MCF 10A (cell line): ENCODE measurements around the gene ART1. TPM values are rescaled to one million over a fixed set of nuclear protein-coding genes. Genes with fewer than 3 reads are reported as not detected.

Source experiments
- BruUV-seq: library from RNA; stranded (reverse); fragments of 400-500 nt; replicated peaks from 2 replicates; lab custom pipeline; 2021; lab: Mats Ljungman, UMichigan
- CTCF ChIA-PET: fragments of 300-600 bp; sonication (Branson Sonifier 250); formaldehyde crosslinking; extraction: SDS; loops from one replicate; lab custom pipeline; 2021; ENCODE audit warnings: antibody characterized with exemption, inconsistent platforms; lab: Yijun Ruan, JAX
- POLR2A ChIA-PET: fragments of 300-600, 350-650 bp; sonication (Branson Sonifier 250); formaldehyde crosslinking; extraction: SDS; loops from one replicate; lab custom pipeline; 2020; ENCODE audit warnings: antibody characterized with exemption, inconsistent platforms; lab: Yijun Ruan, JAX
- DNase-seq: peaks from one replicate; pipeline ENCODE4 v3.0.0-alpha.2; 2018; ENCODE audit not compliant: unreplicated experiment
- H3K27ac Mint-ChIP-seq: one replicate; pipeline ENCODE4 v1.8.0; 2022; ENCODE audit warnings: mild to moderate bottlenecking, low read depth, mixed read lengths; ENCODE audit not compliant: unreplicated experiment
- H3K27me3 Mint-ChIP-seq: one replicate; pipeline ENCODE4 v1.8.0; 2022; ENCODE audit warnings: mixed read lengths; ENCODE audit not compliant: insufficient read depth, unreplicated experiment
- H3K36me3 Mint-ChIP-seq: one replicate; pipeline ENCODE4 v1.8.0; 2022; ENCODE audit warnings: mild to moderate bottlenecking, moderate library complexity, mixed read lengths; ENCODE audit not compliant: insufficient read depth, unreplicated experiment
- H3K4me1 Mint-ChIP-seq: one replicate; pipeline ENCODE4 v1.8.0; 2022; ENCODE audit warnings: mixed read lengths; ENCODE audit not compliant: insufficient read depth, unreplicated experiment
- H3K4me3 Mint-ChIP-seq: one replicate; pipeline ENCODE4 v1.8.0; 2022; ENCODE audit warnings: mild to moderate bottlenecking, moderate library complexity, mixed read lengths; ENCODE audit not compliant: unreplicated experiment
- H3K9me3 Mint-ChIP-seq: one replicate; pipeline ENCODE4 v1.8.0; 2022; ENCODE audit warnings: mixed read lengths; ENCODE audit not compliant: unreplicated experiment
- intact Hi-C: fragments of 100-400 bp; cut with micrococcal nuclease; formaldehyde crosslinking; loops from 2 replicates; pipeline ENCODE4 v1.14.1; 2022
- total RNA-seq: library from RNA; stranded (reverse); gene quantifications from 2 replicates; pipeline ENCODE4 v1.2.3, GENCODE V29; 2022
- TF ChIP-seq, protein P1 (sequence below): fragments of 200-600 bp; IDR thresholded peaks from one replicate; pipeline ENCODE4 v1.8.0; 2022; ENCODE audit warnings: antibody characterized with exemption, mild to moderate bottlenecking; ENCODE audit not compliant: unreplicated experiment

ART1 gene
- total RNA-seq, 1 experiment from 2014 or later, result not detected

DNA sequence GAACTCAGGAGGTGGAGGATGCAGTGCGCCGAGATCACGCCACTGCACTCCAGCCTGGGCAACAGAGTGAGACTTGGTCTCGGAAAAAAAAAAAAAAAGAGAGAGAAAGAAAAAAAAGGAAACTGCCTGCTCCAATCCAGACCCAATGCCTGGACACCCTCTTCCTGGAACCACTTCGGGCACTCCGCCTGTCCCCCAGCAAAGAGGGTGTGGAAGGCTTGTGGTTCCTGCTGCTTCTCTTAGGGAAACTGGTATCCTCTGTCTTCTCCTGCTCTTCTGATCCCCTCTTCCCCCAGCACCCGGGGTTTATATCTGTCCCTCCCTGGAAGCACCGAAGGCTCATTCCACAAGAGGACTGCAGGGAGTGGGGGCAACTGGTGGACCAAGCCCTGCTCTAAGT lies 13.3 kb downstream of the ART1 start:
- no TSS peak for BruUV-seq
- no peaks in the 10 kb centered on the region for H3K4me1 Mint-ChIP-seq
- CTCF ChIA-PET, result interaction anchor here (0.7 kb wide), 1 partner anchor 44 kb away, joined by 3 read pairs; no protein-coding TSS in a partner anchor

GRCh38 chr11:3659595-3660515 lies 14.9 kb downstream of the ART1 start:
- BruUV-seq, result no TSS peak
- Mint-ChIP-seq H3K27ac (no peak overlapping the region), H3K9me3 (peaks cover 15% of the 10 kb centered on the region), H3K4me3 (no peak overlapping the region), H3K36me3 (no peaks in the 10 kb centered on the region), H3K4me1 (no peaks in the 10 kb centered on the region), H3K27me3 (peaks cover 23% of the 10 kb centered on the region)
- ChIA-PET POLR2A (interaction anchor here (0.6 kb wide), 1 partner anchor 17 kb away, joined by 3 read pairs; no protein-coding TSS in a partner anchor), CTCF (interaction anchor here (0.7 kb wide), 1 partner anchor 17 kb away, joined by 3 read pairs; no protein-coding TSS in a partner anchor)
- intact Hi-C loops, result no loop called here
- DNase-seq, result no peak
- TF ChIP-seq, protein P1, sequence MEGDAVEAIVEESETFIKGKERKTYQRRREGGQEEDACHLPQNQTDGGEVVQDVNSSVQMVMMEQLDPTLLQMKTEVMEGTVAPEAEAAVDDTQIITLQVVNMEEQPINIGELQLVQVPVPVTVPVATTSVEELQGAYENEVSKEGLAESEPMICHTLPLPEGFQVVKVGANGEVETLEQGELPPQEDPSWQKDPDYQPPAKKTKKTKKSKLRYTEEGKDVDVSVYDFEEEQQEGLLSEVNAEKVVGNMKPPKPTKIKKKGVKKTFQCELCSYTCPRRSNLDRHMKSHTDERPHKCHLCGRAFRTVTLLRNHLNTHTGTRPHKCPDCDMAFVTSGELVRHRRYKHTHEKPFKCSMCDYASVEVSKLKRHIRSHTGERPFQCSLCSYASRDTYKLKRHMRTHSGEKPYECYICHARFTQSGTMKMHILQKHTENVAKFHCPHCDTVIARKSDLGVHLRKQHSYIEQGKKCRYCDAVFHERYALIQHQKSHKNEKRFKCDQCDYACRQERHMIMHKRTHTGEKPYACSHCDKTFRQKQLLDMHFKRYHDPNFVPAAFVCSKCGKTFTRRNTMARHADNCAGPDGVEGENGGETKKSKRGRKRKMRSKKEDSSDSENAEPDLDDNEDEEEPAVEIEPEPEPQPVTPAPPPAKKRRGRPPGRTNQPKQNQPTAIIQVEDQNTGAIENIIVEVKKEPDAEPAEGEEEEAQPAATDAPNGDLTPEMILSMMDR, result no peak

More for the DNA sequence above, 13.3 kb downstream of the ART1 start:
- TF ChIP-seq, protein P1, result no peak
- Mint-ChIP-seq H3K9me3 (peaks cover 14% of the 10 kb centered on the region), H3K36me3 (no peaks in the 10 kb centered on the region), H3K27ac (no peak overlapping the region), H3K27me3 (peaks cover 23% of the 10 kb centered on the region), H3K4me3 (no peak overlapping the region)
- no peak for DNase-seq
- intact Hi-C loops, result no loop called here
- POLR2A ChIA-PET, result no interaction called here

DNA sequence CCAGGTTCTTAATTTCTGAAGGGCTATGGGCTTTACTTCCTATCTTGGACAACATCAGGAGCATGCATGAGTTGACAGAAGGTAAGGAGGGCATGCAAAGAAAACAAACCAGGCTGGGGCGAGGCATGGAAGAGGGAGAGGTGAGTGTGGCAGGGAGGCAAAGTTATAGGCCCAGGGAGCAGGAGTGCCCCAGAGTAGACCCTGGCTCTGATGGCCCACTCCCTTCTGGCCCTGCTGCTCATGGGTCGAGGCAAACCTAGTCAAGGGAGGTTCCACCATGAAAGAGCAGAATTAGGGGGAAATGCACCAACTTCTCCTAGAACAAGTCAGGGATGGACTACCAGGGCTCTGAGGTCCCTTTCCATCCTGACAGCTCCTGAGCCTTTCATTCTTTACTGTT lies 16.0 kb downstream of the ART1 start:
- Mint-ChIP-seq H3K9me3 (peaks cover 15% of the 10 kb centered on the region), H3K4me3 (no peak overlapping the region), H3K4me1 (no peaks in the 10 kb centered on the region), H3K36me3 (no peaks in the 10 kb centered on the region), H3K27me3 (peaks cover 23% of the 10 kb centered on the region), H3K27ac (no peak overlapping the region)
- TF ChIP-seq, protein P1, result no peak
- DNase-seq, result no peak
- BruUV-seq, result no TSS peak
- CTCF ChIA-PET, result interaction anchor here (1.1 kb wide), 1 partner anchor 13 kb away, joined by 3 read pairs; no protein-coding TSS in a partner anchor
- POLR2A ChIA-PET, result no interaction called here
- intact Hi-C loops, result no loop called here

GRCh38 chr11:3662856-3663255 lies 17.9 kb downstream of the ART1 start:
- Mint-ChIP-seq H3K27me3 (peaks cover 14% of the 10 kb centered on the region), H3K4me3 (no peak overlapping the region), H3K36me3 (peaks cover 7% of the 10 kb centered on the region), H3K9me3 (peaks cover 15% of the 10 kb centered on the region), H3K27ac (no peak overlapping the region), H3K4me1 (no peaks in the 10 kb centered on the region)
- DNase-seq, result no peak
- BruUV-seq, result no TSS peak
- ChIA-PET POLR2A (no interaction called here), CTCF (no interaction called here)
- TF ChIP-seq, protein P1, result no peak
- intact Hi-C loops, result no loop called here
